ENCODE results near the gene TEX19. TPM values are rescaled to one million over a fixed set of nuclear protein-coding genes. Genes with fewer than 3 reads are reported as not detected.

TEX19 gene
- total and polyA plus RNA-seq, 10 of the 15 experiments (the other 5 are each of a cell fraction or from before 2014, with no cell fraction given): 0.03 to 0.32 (median 0.13) TPM; not detected in 3

DNA sequence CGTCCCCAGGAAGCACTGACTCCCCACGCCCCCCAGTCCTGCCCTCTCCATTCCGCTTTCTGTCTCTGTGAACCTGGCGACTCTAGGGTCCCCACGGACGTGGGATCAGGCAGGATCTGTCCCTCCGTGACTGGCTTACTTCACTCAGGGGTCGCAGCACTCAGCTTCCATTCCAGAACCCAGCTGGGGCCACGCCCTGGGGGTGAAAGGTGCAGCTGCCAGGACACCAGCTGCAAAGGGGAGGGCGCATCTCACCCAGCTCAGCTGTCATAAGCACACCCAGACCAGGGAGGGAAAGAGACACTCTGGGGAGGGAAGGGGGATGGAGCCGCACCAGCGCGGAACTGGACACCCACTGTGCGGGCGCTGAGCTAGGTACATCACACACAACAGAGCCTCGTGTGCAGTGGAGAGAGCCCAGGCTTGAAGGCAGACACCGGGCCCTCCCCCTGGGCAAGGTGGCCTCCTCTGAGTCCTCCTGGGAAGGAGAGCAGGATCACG is 40.6 kb downstream of the TEX19 start:
- intact Hi-C loops (cut with micrococcal nuclease; ENCODE audit: unreplicated experiment) (loop anchor here (5.0 kb wide), 1 partner anchor 32 kb away; no protein-coding TSS in a partner anchor), in situ Hi-C loops (cut with MboI) (no loop called here)
- Histone ChIP-seq H2AFZ (ENCODE audit: control insufficient read depth, low read depth, low read length) (no peak overlapping the region), H3K9me3 (replicated peaks; ENCODE audit: control insufficient read depth, insufficient read depth, low read length) (no peaks in the 10 kb centered on the region), H3K27me3 (replicated peaks in 1 of 2; ENCODE audit: control insufficient read depth in 2 of 2, insufficient read depth in 2 of 2, low read length in 1 of 2) (no peaks in the 10 kb centered on the region), H4K20me1 (ENCODE audit: control insufficient read depth, insufficient read depth) (no peaks in the 10 kb centered on the region), H3K4me3 (no peak overlapping the region), H3K36me3 (ENCODE audit: control insufficient read depth in 2 of 2, insufficient read depth in 2 of 2, low read length in 1 of 2) (peaks cover 2 to 14% of the 10 kb centered on the region in 2 experiments; a peak in 3 of 4 replicates), H3K4me1 (ENCODE audit: control insufficient read depth, insufficient read depth, low read length) (peaks cover 6% of the 10 kb centered on the region; the same call in 1 of the 2 replicates), H3K4me2 (ENCODE audit: control insufficient read depth, insufficient read depth) (no peak overlapping the region), H3K79me2 (ENCODE audit: control insufficient read depth, insufficient read depth, low read length) (no peaks in the 10 kb centered on the region), H3K27ac (ENCODE audit: control insufficient read depth, insufficient read depth) (no peak overlapping the region), H3K9ac (ENCODE audit: control insufficient read depth, insufficient read depth, low read length) (no peak overlapping the region)
- ChIA-PET CTCF (interaction anchor here (1.0 to 1.5 kb wide), 4 partner anchors 33 to 362 kb away, joined by 3 to 4 read pairs (median 3); partner anchors contain the start of gene DCXR), POLR2A (interaction anchor here (1.0 to 1.2 kb wide), 2 partner anchors 19 to 31 kb away, joined by 3 read pairs; no protein-coding TSS in a partner anchor), RAD21 (ENCODE audit: unreplicated experiment) (interaction anchor here (0.9 kb wide), 1 partner anchor 49 kb away, joined by 3 read pairs; no protein-coding TSS in a partner anchor), SMC1A (ENCODE audit: uncharacterized antibody, unreplicated experiment) (interaction anchor here (0.9 to 1.7 kb wide), 6 partner anchors 10 to 245 kb away, joined by 3 to 5 read pairs (median 4); no protein-coding TSS in a partner anchor)
- FAIRE-seq (no peak), DNase-seq (ENCODE audit: low read depth, low spot score) (no peak), ATAC-seq (no peak)
- no peak for TF ChIP-seq CHD2 (IDR thresholded peaks at IDR 0.05; ENCODE audit: borderline replicate concordance, low read depth, low read length)
- TF ChIP-seq, protein P1, sequence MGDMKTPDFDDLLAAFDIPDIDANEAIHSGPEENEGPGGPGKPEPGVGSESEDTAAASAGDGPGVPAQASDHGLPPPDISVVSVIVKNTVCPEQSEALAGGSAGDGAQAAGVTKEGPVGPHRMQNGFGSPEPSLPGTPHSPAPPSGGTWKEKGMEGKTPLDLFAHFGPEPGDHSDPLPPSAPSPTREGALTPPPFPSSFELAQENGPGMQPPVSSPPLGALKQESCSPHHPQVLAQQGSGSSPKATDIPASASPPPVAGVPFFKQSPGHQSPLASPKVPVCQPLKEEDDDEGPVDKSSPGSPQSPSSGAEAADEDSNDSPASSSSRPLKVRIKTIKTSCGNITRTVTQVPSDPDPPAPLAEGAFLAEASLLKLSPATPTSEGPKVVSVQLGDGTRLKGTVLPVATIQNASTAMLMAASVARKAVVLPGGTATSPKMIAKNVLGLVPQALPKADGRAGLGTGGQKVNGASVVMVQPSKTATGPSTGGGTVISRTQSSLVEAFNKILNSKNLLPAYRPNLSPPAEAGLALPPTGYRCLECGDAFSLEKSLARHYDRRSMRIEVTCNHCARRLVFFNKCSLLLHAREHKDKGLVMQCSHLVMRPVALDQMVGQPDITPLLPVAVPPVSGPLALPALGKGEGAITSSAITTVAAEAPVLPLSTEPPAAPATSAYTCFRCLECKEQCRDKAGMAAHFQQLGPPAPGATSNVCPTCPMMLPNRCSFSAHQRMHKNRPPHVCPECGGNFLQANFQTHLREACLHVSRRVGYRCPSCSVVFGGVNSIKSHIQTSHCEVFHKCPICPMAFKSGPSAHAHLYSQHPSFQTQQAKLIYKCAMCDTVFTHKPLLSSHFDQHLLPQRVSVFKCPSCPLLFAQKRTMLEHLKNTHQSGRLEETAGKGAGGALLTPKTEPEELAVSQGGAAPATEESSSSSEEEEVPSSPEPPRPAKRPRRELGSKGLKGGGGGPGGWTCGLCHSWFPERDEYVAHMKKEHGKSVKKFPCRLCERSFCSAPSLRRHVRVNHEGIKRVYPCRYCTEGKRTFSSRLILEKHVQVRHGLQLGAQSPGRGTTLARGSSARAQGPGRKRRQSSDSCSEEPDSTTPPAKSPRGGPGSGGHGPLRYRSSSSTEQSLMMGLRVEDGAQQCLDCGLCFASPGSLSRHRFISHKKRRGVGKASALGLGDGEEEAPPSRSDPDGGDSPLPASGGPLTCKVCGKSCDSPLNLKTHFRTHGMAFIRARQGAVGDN (IDR thresholded peaks at IDR 0.05): no peak
- TF ChIP-seq NBN (IDR thresholded peaks at IDR 0.05): no peak
- TF ChIP-seq MXI1 (IDR thresholded peaks at IDR 0.05; ENCODE audit: low read depth, low read length): no peak
- TF ChIP-seq SIX5 (IDR thresholded peaks at IDR 0.05; ENCODE audit: low read depth, low read length, severe bottlenecking): no peak
- no peak for TF ChIP-seq POLR2AphosphoS2 (IDR thresholded peaks at IDR 0.05; ENCODE audit: low read depth, low read length)
- TF ChIP-seq PAX5 (IDR thresholded peaks at IDR 0.05; ENCODE audit: borderline replicate concordance, low read depth, low read length): no peak
- no peak for TF ChIP-seq WRNIP1 (IDR thresholded peaks at IDR 0.05; ENCODE audit: borderline replicate concordance, low read depth, low read length)
- no TSS peak for BruUV-seq (replicated peaks)
- 91% methylated on average over 18 of the region's 18 CpGs for WGBS (ENCODE audit: insufficient coverage, insufficient replicate concordance, low lambda C conversion rate, missing lambda C conversion rate)
